Activated CD4-positive, alpha-beta T cell treated with anti-CD3 and anti-CD28 coated beads for 48 hours (primary cell): ENCODE data around the gene TIMM50.
A peak's percentile ranks its signal among the peaks of the same experiment; 100 is the strongest.

Experiments used
- DNase-seq: peaks from one replicate; pipeline ENCODE4 v3.0.0-alpha.2; 2020

Gene TIMM50

GRCh38 chr19:39502640-39503417 is 22.2 kb downstream of the TIMM50 start:
- DNase-seq: peak; percentile 86

DNA sequence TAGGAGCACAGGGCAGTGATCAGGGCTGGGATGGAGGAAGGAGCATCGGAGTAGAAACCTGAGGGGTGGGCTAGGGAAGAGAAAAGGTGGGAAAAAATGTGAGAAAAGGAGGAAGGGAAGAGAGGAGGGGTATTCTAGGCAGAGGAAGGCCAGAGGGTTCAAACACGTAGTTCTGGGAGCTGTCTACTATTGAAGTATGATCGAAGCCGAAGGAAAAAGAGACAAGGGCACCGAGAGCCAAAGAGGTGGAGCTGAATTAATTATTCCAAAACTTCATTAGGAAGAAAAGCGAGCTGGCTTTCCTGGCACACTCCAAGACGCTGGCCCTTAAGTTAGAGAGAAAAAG is 25.9 kb downstream of the TIMM50 start:
- DNase-seq: no peak

GRCh38 chr19:39506944-39507714 is 26.5 kb downstream of the TIMM50 start:
- DNase-seq: peak; percentile 76

DNA sequence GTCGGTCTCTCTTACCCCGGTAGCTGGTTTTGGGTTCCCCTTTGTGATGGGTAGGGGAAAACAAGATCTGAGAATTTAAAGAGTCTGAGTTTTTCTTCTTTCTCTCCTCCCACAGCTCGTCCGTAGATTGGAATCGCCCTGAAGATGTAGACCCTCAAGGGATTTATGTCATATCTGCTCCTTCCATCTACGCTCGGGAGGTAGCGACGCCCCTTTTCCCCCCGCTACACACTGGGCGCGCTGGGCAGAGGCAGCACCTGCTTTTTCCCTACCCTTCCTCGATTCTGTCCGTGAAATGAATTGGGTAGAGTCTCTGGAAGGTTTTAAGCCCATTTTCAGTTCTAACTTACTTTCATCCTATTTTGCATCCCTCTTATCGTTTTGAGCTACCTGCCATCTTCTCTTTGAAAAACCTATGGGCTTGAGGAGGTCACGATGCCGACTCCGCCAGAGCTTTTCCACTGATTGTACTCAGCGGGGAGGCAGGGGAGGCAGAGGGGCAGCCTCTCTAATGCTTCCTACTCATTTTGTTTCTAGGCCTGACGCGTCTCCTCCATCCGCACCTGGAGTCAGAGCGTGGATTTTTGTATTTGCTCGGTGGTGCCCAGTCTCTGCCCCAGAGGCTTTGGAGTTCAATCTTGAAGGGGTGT is 27.2 kb downstream of the TIMM50 start:
- DNase-seq: no peak

GRCh38 chr19:39508629-39509028 is 28.0 kb downstream of the TIMM50 start:
- DNase-seq: no peak

GRCh38 chr19:39509233-39509632 is 28.6 kb downstream of the TIMM50 start:
- no peak for DNase-seq

DNA sequence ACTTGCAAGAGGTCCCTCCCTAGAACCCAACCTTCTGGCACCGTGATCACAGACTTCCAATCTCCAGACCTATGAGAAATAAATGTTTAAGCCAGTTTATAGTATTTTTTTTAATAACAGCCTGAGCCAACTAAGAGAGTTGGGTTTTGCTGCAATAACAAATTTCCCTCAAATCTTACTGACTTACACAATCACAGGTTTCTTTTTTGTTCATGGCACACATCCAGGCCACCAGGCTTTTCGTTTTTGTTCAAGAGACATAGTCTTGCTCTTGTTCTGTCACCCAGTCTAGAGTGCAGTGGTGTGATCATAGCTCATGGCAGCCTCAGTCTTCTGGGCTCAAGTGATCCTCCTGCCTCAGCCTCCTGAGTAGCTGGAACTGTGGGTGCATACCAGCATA is 32.4 kb downstream of the TIMM50 start:
- no peak for DNase-seq

DNA sequence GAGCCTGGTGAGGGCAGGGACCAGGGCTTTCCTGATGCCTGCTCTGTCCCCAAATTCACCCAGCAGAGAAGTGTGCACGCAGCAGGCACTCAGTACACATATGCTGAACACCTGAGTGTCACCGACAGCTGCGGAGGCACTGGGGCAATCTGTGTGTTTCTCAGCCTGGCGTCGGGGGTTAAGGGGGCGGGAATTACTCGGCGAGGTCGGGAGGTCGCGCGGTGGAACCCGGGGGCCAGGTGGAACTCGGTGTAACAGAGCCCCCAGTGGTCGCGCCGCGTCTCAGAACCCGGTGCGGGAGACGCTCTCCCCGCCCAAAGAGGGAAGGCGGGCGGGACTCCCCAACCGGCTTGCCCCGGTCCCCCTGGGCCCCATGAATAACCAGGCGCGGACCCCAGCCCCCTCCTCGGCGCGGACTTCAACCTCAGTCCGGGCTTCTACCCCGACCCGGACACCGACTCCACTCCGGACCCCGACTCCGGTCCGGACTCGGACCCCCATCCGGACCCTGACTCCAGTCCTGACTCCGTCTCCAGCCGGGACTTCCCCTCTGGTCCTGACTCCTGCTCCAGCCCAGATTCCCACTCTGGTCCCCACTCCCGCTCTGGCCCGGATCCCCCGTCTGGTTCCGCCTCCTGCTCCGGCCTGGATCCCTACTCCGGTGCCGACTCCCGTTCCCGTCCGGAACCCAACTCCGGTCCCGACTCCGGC is 34.4 kb downstream of the TIMM50 start, which contains the start of gene SELENOV:
Gene SELENOV, plus strand, starts transcription at position 300 of the 711 bp plus-strand sequence. Its CDS starts 74 bp downstream, at position 374.
- no peak for DNase-seq

- DNase-seq: no peak
Observed at GRCh38 chr19:39515551-39516191, 35.0 kb downstream of the TIMM50 start.

GRCh38 chr19:39516270-39516669 is 35.6 kb downstream of the TIMM50 start:
- no peak for DNase-seq

- DNase-seq: no peak
Observed at GRCh38 chr19:39517432-39517831, 36.8 kb downstream of the TIMM50 start.

- no peak for DNase-seq
Observed at GRCh38 chr19:39518458-39518857, 37.8 kb downstream of the TIMM50 start.

DNA sequence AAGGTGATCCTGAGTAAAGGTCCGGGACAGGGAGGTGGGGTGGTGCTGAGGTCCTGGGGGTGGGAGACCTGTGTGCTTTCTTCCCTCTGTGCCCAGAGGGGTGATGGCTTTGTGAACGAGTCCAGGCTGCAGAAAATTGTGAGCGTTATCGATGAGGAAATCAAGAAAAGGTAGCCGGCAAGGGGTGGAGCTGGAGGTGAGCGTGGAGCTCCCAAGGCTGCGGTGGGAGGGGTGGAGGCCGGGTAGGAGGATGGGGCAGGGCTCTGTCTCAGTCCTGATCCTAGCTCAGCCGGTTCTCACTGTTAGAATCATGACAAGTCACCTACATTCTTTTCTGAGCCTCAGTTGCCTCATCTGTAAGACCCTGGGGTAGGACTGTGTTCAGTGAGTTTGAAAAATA is 38.3 kb downstream of the TIMM50 start:
- no peak for DNase-seq

DNA sequence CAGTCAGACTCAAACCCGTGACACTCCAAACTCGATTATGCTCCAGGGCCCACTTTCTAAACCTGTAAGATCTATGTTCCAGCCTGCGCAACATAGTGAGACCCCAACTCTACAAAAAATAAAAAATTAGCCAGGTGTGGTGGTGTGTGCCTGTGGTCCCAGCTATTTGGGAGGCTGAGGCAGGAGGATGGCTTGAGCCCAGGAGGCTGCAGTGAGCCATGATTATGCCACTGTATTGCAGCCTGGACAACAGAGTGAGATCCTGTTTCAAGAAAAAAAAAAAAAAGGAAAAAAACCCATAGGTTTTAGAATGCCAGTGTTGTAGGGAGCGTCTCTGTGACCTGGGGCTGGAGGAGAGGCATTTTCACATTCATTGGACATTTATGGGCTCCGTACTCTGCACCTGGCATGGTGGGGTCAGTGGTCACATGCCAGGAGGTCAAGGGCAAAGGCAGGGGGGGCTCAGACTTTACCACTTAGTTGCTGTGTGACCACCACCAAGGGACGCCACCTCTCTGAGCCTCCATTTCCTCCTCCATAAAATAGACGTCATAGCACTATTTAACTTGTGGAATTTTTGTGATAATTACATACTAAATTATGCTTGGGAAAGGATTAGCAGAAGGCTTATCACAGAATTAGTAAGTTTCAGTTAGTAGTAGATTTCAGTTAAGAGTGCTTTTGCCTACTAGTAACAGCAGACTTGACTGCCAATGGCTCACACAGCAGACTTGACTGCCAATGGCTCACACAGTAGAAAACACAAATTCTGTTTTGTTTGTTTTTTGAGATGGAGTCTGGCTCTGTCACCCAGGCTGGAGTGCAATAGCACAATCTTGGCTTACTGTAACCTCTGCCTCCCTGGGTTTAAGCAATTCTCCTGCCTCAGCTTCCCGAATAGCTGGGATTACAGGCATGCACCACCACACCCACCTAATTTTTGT is 40.2 kb downstream of the TIMM50 start:
- DNase-seq: no peak

- no peak for DNase-seq
Observed at GRCh38 chr19:39524495-39524894, 43.9 kb downstream of the TIMM50 start.

GRCh38 chr19:39525205-39525604 is 44.6 kb downstream of the TIMM50 start:
- no peak for DNase-seq

GRCh38 chr19:39531834-39532232 is 51.2 kb downstream of the TIMM50 start:
- no peak for DNase-seq

GRCh38 chr19:39532233-39533002 is 51.8 kb downstream of the TIMM50 start, which contains the start of gene EID2B:
EID2B (minus strand) TSS chr19:39532852; CDS start chr19:39532802, 50 bp downstream.
- peak; percentile 96 for DNase-seq

DNA sequence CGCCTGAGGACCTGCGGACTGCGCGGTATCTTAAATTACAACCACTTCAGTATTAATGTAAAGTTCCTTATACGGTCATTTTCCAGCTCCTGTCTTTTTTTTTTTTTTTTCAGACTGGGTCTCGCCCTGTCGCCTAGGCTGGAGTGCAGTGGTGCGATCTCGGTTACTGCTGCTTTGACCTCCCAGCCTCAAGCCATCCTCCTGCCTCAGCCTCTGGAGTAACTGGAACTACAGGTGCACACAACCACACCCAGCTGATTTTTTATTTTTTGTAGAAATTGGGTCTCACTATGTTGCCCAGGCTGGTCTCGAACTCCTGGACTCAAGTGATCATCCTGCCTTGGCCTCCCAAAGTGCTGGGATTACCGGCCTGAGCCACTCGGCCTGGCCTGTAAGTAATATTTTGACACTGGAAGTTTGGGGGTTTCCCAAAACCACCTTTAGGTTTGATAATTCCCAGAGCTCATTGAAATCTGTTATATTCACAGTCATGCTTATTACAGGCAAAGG is 52.4 kb downstream of the TIMM50 start:
- DNase-seq: no peak

GRCh38 chr19:39533791-39534190 is 53.2 kb downstream of the TIMM50 start:
- DNase-seq: no peak
